ENCODE data around the gene GPR34.

- TF ChIP-seq CEBPB (IDR thresholded peaks at IDR 0.05) (no peak), YY1 (IDR thresholded peaks at IDR 0.05; ENCODE audit: low read depth) (no peak), EP300 (IDR thresholded peaks at IDR 0.05; ENCODE audit: borderline replicate concordance) (no peak), REST (IDR thresholded peaks at IDR 0.05; ENCODE audit: low read depth) (no peak), RAD21 (IDR thresholded peaks at IDR 0.05; ENCODE audit: low read depth) (no peak), EGR1 (IDR thresholded peaks at IDR 0.05) (no peak), FOXM1 (IDR thresholded peaks at IDR 0.05; ENCODE audit: borderline replicate concordance, low read depth) (no peak), TCF12 (IDR thresholded peaks at IDR 0.05; ENCODE audit: low read depth) (no peak), MAX (IDR thresholded peaks at IDR 0.05) (no peak), NFIC (IDR thresholded peaks at IDR 0.05) (no peak)
Observed at GRCh38 chrX:41655101-41655500, 33.7 kb upstream of the GPR34 start.

Data from Ishikawa (cell line).